Erythroblast (primary cell): Measurements from ENCODE around the gene TENT4B.

Source experiments
- GATA1 ChIP-seq: IDR thresholded peaks from 2 replicates; pipeline ENCODE4 v1.6.1; 2011; ENCODE audit warnings: low read depth, mild to moderate bottlenecking, control low read depth, low read length, moderate library complexity
- POLR2A ChIP-seq: IDR thresholded peaks from 2 replicates; pipeline ENCODE4 v1.6.1; 2011; ENCODE audit warnings: mild to moderate bottlenecking, low read length

DNA sequence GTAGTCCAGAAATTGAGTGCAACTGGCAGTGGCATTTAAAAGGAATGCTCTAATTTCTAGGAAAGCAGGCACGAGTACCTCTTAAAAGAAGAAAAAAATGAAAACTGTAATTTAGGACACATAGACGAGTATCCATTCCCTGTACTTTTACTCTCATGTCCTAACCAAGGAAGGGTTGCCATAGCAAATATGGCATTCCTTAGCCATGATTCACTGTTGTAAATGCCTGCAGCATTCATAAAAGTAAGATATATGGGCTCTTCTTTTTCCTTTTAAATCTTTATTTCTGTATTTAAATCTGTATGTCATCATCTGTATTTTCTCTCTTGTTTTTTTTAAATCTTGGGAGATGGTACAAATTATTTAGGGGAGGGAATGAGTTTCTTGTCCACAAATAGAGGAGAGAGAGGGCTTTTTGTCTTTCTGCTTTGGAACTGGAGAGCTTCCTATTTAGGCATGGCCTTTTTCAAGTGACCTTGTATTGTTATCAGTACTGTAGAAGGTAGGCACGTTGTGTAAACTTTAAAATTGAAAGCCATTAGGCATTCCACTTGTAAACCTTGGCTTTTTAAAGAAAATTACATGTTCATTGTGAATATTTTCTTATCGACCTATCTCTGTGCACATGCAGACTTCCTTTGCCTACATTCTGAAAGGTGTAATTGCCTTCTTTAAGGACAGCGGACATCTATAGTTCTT lies 50.0 kb downstream of the TENT4B start:
- TF ChIP-seq POLR2A (no peak), GATA1 (no peak)
